ENCODE data around the gene EXOC6. TPM values are rescaled to one million over a fixed set of nuclear protein-coding genes. Genes with fewer than 3 reads are reported as not detected.

Gene EXOC6
- total RNA-seq, 6 experiments from 2014 or later = 5.5 to 15.6 (median 9.9) TPM

GRCh38 chr10:92886334-92886961, 38.1 kb downstream of the EXOC6 start:
- no peaks in the 10 kb centered on the region for H3K27me3 ChIP-seq
- WGBS (ENCODE audit: insufficient coverage, low coverage, low lambda C conversion rate, missing lambda C conversion rate) = 100% methylated on average over 1 of the region's 1 CpG
- TF ChIP-seq POLR2A (IDR thresholded peaks at IDR 0.05) (no peak), CTCF (IDR thresholded peaks at IDR 0.05) (no peak)
- DNase-seq (no peak), ATAC-seq (peak in 1 of 4 donors; percentile 79)
- H3K4me3 ChIP-seq = no peak overlapping the region
- H3K9me3 ChIP-seq = no peaks in the 10 kb centered on the region
- H3K4me1 ChIP-seq = no peaks in the 10 kb centered on the region
- H3K27ac ChIP-seq = no peak overlapping the region
- no peaks in the 10 kb centered on the region for H3K36me3 ChIP-seq
- intact Hi-C loops (cut with DNase I) = no loop called here

GRCh38 chr10:92890471-92890870, 42.2 kb downstream of the EXOC6 start:
- intact Hi-C loops (cut with DNase I) = no loop called here
- no peak for TF ChIP-seq POLR2A (IDR thresholded peaks at IDR 0.05)
- TF ChIP-seq CTCF (IDR thresholded peaks at IDR 0.05) = no peak
- H3K4me1 ChIP-seq = peaks cover 0 to 12% (median 6%) of the 10 kb centered on the region in 4 donors
- ATAC-seq = no peak
- H3K27ac ChIP-seq = no peak overlapping the region
- H3K9me3 ChIP-seq = no peaks in the 10 kb centered on the region
- H3K27me3 ChIP-seq = no peaks in the 10 kb centered on the region
- H3K4me3 ChIP-seq = no peak overlapping the region
- H3K36me3 ChIP-seq = no peaks in the 10 kb centered on the region
- no peak for DNase-seq

GRCh38 chr10:92891885-92892690, 43.8 kb downstream of the EXOC6 start:
- H3K27me3 ChIP-seq = no peaks in the 10 kb centered on the region
- DNase-seq = peak; percentile 85 to 91 (median 88)
- H3K4me3 ChIP-seq = no peak overlapping the region
- no peaks in the 10 kb centered on the region for H3K9me3 ChIP-seq
- ATAC-seq = peak; percentile 97 to 99 (median 98)
- intact Hi-C loops (cut with DNase I) = no loop called here
- no peak for TF ChIP-seq POLR2A (IDR thresholded peaks at IDR 0.05)
- TF ChIP-seq CTCF (IDR thresholded peaks at IDR 0.05) = no peak
- H3K36me3 ChIP-seq = no peaks in the 10 kb centered on the region
- H3K4me1 ChIP-seq = peaks cover 0 to 12% (median 6%) of the 10 kb centered on the region in 4 donors
- no peak overlapping the region for H3K27ac ChIP-seq
- WGBS (ENCODE audit: insufficient coverage, low coverage, low lambda C conversion rate, missing lambda C conversion rate) = 48% methylated on average over 5 of the region's 5 CpGs

- intact Hi-C loops (cut with DNase I) = no loop called here
- DNase-seq (no peak), ATAC-seq (peak in 1 of 4 donors; percentile 40)
- TF ChIP-seq POLR2A (IDR thresholded peaks at IDR 0.05) (no peak), CTCF (IDR thresholded peaks at IDR 0.05) (no peak)
- peaks cover 0 to 12% (median 6%) of the 10 kb centered on the region in 4 donors for H3K4me1 ChIP-seq
- 62% methylated on average over 3 of the region's 3 CpGs for WGBS (ENCODE audit: insufficient coverage, low coverage, low lambda C conversion rate, missing lambda C conversion rate)
- no peaks in the 10 kb centered on the region for H3K9me3 ChIP-seq
- H3K36me3 ChIP-seq = no peaks in the 10 kb centered on the region
- no peaks in the 10 kb centered on the region for H3K27me3 ChIP-seq
- H3K4me3 ChIP-seq = no peak overlapping the region
- no peak overlapping the region for H3K27ac ChIP-seq
Observed at GRCh38 chr10:92892691-92893054, 44.4 kb downstream of the EXOC6 start.
